HepG2 (cell line): ENCODE measurements around the gene WDR62. TPM values are rescaled to one million over a fixed set of nuclear protein-coding genes. Genes with fewer than 3 reads are reported as not detected.

ENCODE experiments used
- GATAD2A ChIP-seq: IDR thresholded peaks from 2 replicates; pipeline ENCODE4 v1.6.1; 2016
- HNRNPUL1 ChIP-seq: fragments of 200-400 bp; formaldehyde crosslinking; IDR thresholded peaks from 2 replicates; pipeline ENCODE4 v1.6.1; 2017; ENCODE audit warnings: low read depth, mild to moderate bottlenecking, low read length, moderate library complexity
- IRF9 ChIP-seq: sonication (generic); formaldehyde crosslinking; IDR thresholded peaks from 2 replicates; pipeline ENCODE4 v1.8.0; 2022; ENCODE audit warnings: missing genetic modification reagents, mild to moderate bottlenecking, borderline replicate concordance
- KDM6A ChIP-seq: IDR thresholded peaks from 2 replicates; pipeline ENCODE4 v1.6.1; 2016; ENCODE audit warnings: low read depth
- LRRFIP1 ChIP-seq: sonication (generic); formaldehyde crosslinking; conservative IDR thresholded peaks from 2 replicates; pipeline ENCODE4 v1.4.0; 2020; ENCODE audit warnings: missing genetic modification reagents
- NKX3-1 ChIP-seq: sonication (generic); formaldehyde crosslinking; IDR thresholded peaks from 2 replicates; pipeline ENCODE4 v1.5.0; 2020; ENCODE audit warnings: missing genetic modification reagents
- NONO ChIP-seq, 2 experiments: fragments of 450-650 bp in 1 of 2; sonication (generic) in 1 of 2; formaldehyde crosslinking in 1 of 2; IDR thresholded peaks in 1 of 2; conservative IDR thresholded peaks in 1 of 2; 2 replicates each; pipeline versions ENCODE4 v1.6.1 to v1.8.0; 2017 to 2022; ENCODE audit warnings: mild to moderate bottlenecking in 1 of 2, missing genetic modification reagents in 1 of 2, moderate library complexity in 1 of 2
- SOX13 ChIP-seq, 3 experiments: fragments of 450-650 bp in 1 of 3; sonication (generic) in 1 of 3; formaldehyde crosslinking in 1 of 3; IDR thresholded peaks in 2 of 3; conservative IDR thresholded peaks in 1 of 3; 2 replicates each; pipeline versions ENCODE4 v1.5.0 to v1.6.1; 2016 to 2020; ENCODE audit warnings: antibody characterized with exemption in 1 of 3, mild to moderate bottlenecking in 1 of 3, missing compliant biosample characterization in 1 of 3, missing genetic modification reagents in 1 of 3, moderate library complexity in 1 of 3
- TAF1 ChIP-seq: sonication (generic); formaldehyde crosslinking; IDR thresholded peaks from 2 replicates; pipeline ENCODE4 v1.4.0; 2020; ENCODE audit warnings: missing genetic modification reagents
- TIGD3 ChIP-seq: sonication (generic); formaldehyde crosslinking; IDR thresholded peaks from 2 replicates; pipeline ENCODE4 v1.5.1; 2020; ENCODE audit warnings: mild to moderate bottlenecking, missing genetic modification reagents, borderline replicate concordance
- ZGPAT ChIP-seq: IDR thresholded peaks from 2 replicates; pipeline ENCODE4 v1.6.1; 2016; ENCODE audit warnings: mild to moderate bottlenecking
- ZKSCAN1 ChIP-seq: fragments of 150-350 bp; IDR thresholded peaks from 2 replicates; pipeline ENCODE4 v1.6.1; 2014; ENCODE audit warnings: low read length
- ZNF496 ChIP-seq: sonication (generic); formaldehyde crosslinking; IDR thresholded peaks from 2 replicates; pipeline ENCODE4 v1.8.1; 2023; ENCODE audit warnings: mild to moderate bottlenecking, moderate library complexity, missing genetic modification reagents; ENCODE audit not compliant: insufficient replicate concordance
- ZNF552 ChIP-seq: sonication (generic); formaldehyde crosslinking; IDR thresholded peaks from 2 replicates; pipeline ENCODE4 v1.9.0; 2022; ENCODE audit warnings: missing genetic modification reagents, mild to moderate bottlenecking, borderline replicate concordance
- polyA plus RNA-seq, 8 experiments: library from polyadenylated mRNA; depleted of rRNA in 3 of 8; stranded (reverse) in 7 of 8; unstranded in 1 of 8; fragments of >200 nt; fragmentation: Illumina TruSeq in 4 of 8; extraction: Trizol in 4 of 8; gene quantifications; 2 replicates each; pipeline versions ENCODE4 v1.2.1 to v1.2.3, GENCODE V29; 2011 to 2016; ENCODE audit warnings: low read depth in 4 of 8, missing spikeins in 1 of 8, mixed read lengths in 1 of 8; ENCODE audit not compliant: insufficient read depth in 1 of 8
- total RNA-seq, 5 experiments: library from RNA; depleted of rRNA; stranded (reverse); fragments of >200 nt; fragmentation: Illumina TruSeq; extraction: Trizol; gene quantifications; 2 replicates each; pipeline ENCODE4 v1.2.3, GENCODE V29; 2016; ENCODE audit warnings: low read depth in 1 of 5
- TF ChIP-seq, protein P1 (sequence below): sonication (generic); formaldehyde crosslinking; IDR thresholded peaks from 2 replicates; pipeline ENCODE4 v1.8.0; 2023; ENCODE audit warnings: mild to moderate bottlenecking, missing genetic modification reagents

The WDR62 gene
- total and polyA plus RNA-seq, 2 of the 13 experiments (the other 11 are each of a cell fraction or from before 2014, with no cell fraction given): 5.8 to 12.5 TPM

- no peak for TF ChIP-seq TIGD3 (CRISPR knock-in tag)
- peak; percentile 78 for TF ChIP-seq TAF1 (CRISPR knock-in tag)
- TF ChIP-seq IRF9 (CRISPR knock-in tag): 0 out of 2 replicates have a peak, but pooled peaks have one; percentile 27
- peak; percentile 83 for TF ChIP-seq ZNF552 (CRISPR knock-in tag)
- no peak for TF ChIP-seq ZNF496 (CRISPR knock-in tag)
- TF ChIP-seq NKX3-1 (CRISPR knock-in tag): peak; percentile 21; the same call in 1 of the 2 replicates
- TF ChIP-seq, protein P1, sequence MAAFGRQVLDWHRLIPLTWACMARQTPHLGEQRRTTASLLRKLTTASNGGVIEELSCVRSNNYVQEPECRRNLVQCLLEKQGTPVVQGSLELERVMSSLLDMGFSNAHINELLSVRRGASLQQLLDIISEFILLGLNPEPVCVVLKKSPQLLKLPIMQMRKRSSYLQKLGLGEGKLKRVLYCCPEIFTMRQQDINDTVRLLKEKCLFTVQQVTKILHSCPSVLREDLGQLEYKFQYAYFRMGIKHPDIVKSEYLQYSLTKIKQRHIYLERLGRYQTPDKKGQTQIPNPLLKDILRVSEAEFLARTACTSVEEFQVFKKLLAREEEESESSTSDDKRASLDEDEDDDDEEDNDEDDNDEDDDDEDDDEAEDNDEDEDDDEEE: no peak
- TF ChIP-seq NONO (IDR thresholded peaks at IDR 0.05): no peak
- TF ChIP-seq NONO (CRISPR knock-in tag; conservative IDR thresholded peaks at IDR 0.05): peak; percentile 86
- TF ChIP-seq LRRFIP1 (CRISPR knock-in tag): no peak
- TF ChIP-seq SOX13 (IDR thresholded peaks at IDR 0.05): peak; percentile 76; the same call in 1 of the 2 replicates
- peak in 1 of 2 experiments; percentile 93; a peak in 2 of 4 replicates for TF ChIP-seq SOX13 (CRISPR knock-in tag; conservative IDR thresholded peaks at IDR 0.05 in 1 of 2, IDR thresholded peaks at IDR 0.05 in 1 of 2)
- TF ChIP-seq HNRNPUL1: no peak
- TF ChIP-seq GATAD2A (CRISPR knock-in tag): peak; percentile 88
- peak; percentile 99 for TF ChIP-seq KDM6A (CRISPR knock-in tag)
- TF ChIP-seq ZGPAT (CRISPR knock-in tag): peak; percentile 90
- no peak for TF ChIP-seq ZKSCAN1
These were observed 65.6 kb downstream of the WDR62 start (continued) for GRCh38 chr19:36120092-36120983.
